ENCODE data around the gene IQCK.

GRCh38 chr16:19824216-19824615 is 106.1 kb downstream of the IQCK start:
- TF ChIP-seq POLR2A (IDR thresholded peaks at IDR 0.05) (no peak), CTCF (IDR thresholded peaks at IDR 0.05) (no peak)

Measured in thyroid gland (tissue), 4 donors.